Adrenal gland (tissue), 12 donors: ENCODE results near the gene UBR1. TPM values are rescaled to one million over a fixed set of nuclear protein-coding genes. Genes with fewer than 3 reads are reported as not detected.
"Not testable (repeated sequence)": the region's sequence is repeated elsewhere in the genome, so short reads cannot be mapped to it uniquely, and the experiment has no call there.

ENCODE experiments used
- DNase-seq, 7 donors: peaks; one replicate each; pipeline ENCODE4 v3.0.0-alpha.2; 2019 to 2020
- H3K27ac ChIP-seq, 5 donors: fragments of 200-600 bp; sonication (generic) in 4 of 5; 1 replicate in 3 of 5; 2 replicates in 2 of 5; pipeline versions ENCODE4 v1.5.1 to v1.8.0; 2016 to 2020; ENCODE audit warnings: mild to moderate bottlenecking in 1 of 5
- H3K27me3 ChIP-seq: fragments of 200-600 bp; 2 replicates; pipeline ENCODE4 v1.8.0; 2021
- H3K36me3 ChIP-seq, 2 donors: fragments of 200-600 bp; replicated peaks in 1 of 2; 1 replicate in 1 of 2; 2 replicates in 1 of 2; pipeline versions ENCODE4 v1.5.1 to v1.8.0; 2018 to 2022
- H3K4me1 ChIP-seq, 2 donors: fragments of 200-600 bp; replicated peaks in 1 of 2; 1 replicate in 1 of 2; 2 replicates in 1 of 2; pipeline versions ENCODE4 v1.5.1 to v1.8.0; 2018 to 2021
- H3K4me3 ChIP-seq, 4 donors: fragments of 200-600 bp; sonication (generic) in 3 of 4; one replicate each; pipeline ENCODE4 v1.5.1; 2016 to 2018
- H3K9me3 ChIP-seq, 3 donors: fragments of 200-600 bp; sonication (generic) in 1 of 3; replicated peaks in 1 of 3; 1 replicate in 2 of 3; 2 replicates in 1 of 3; pipeline versions ENCODE4 v1.5.1 to v1.8.0; 2016 to 2021
- POLR2A ChIP-seq, 2 donors: fragments of 450-650 bp; IDR thresholded peaks; one replicate each; pipeline ENCODE4 v1.6.1; 2017; ENCODE audit warnings: antibody characterized with exemption in 2 of 2, mild to moderate bottlenecking in 2 of 2, moderate library complexity in 1 of 2
- WGBS, 4 donors: extraction: QIAGEN DNeasy Blood & Tissue Kit in 2 of 4; methylation state at CpG; one replicate each; pipeline versions ENCODE4 v1.1.5 to v1.1.7; 2013 to 2017; 5-methylcytosine and 5-hydroxymethylcytosine counted together
- intact Hi-C, 2 donors: fragments of 100-400 bp; cut with DNase I; formaldehyde crosslinking; loops; one replicate each; pipeline versions ENCODE4 v1.14.1 to v1.15.0; 2022 to 2023
- polyA plus RNA-seq, 3 donors: library from polyadenylated mRNA; stranded (reverse); fragments of 200-250 nt in 2 of 3; fragments of 350-450 nt in 1 of 3; fragmentation: Illumina TruSeq in 1 of 3; extraction: RNeasy Lipid Tissue Mini Kit (QIAGEN cat#74804) in 1 of 3; gene quantifications; one replicate each; pipeline ENCODE4 v1.2.3, GENCODE V29; 2013 to 2014
- total RNA-seq, 9 donors: library from RNA; depleted of rRNA in 4 of 9; stranded (reverse); fragments of >200 nt in 4 of 9; fragments of 120-200 nt in 1 of 9; fragmentation: NEBNext Ultra II Directional in 1 of 9; extraction: Animal tissue kit (Norgen Biotek cat#: 25700) in 1 of 9; gene quantifications; one replicate each; pipeline versions ENCODE4 v1.1.0 to v1.2.4, GENCODE V29; 2013 to 2023
- TF ChIP-seq, protein P1 (sequence below), 6 experiments: fragments of 450-650 bp in 4 of 6; fragments of 200-600 bp in 2 of 6; sonication (generic) in 1 of 6; IDR thresholded peaks; 1 replicate in 5 of 6; 2 replicates in 1 of 6; pipeline versions ENCODE4 v1.5.1 to v1.8.0; 2016 to 2021; ENCODE audit warnings: antibody characterized with exemption in 6 of 6, mild to moderate bottlenecking in 2 of 6, moderate library complexity in 1 of 6
- donor health status: healthy with polysubstance abuse.
- donor health status: Bipolar disorder and iron deficiency.
- donor health status: DM: yes; HTN: yes; CAD: no.
- donor health status: DM: no; HTN: no; CAD: no.
- donor health status: DM: no; HTN: no; CAD: no.
- donor health status: DM: yes; HTN: yes; CAD: no.

UBR1 gene
- total and polyA plus RNA-seq, 12 donors, result 3.9 to 37.9 (median 21.6) TPM

DNA sequence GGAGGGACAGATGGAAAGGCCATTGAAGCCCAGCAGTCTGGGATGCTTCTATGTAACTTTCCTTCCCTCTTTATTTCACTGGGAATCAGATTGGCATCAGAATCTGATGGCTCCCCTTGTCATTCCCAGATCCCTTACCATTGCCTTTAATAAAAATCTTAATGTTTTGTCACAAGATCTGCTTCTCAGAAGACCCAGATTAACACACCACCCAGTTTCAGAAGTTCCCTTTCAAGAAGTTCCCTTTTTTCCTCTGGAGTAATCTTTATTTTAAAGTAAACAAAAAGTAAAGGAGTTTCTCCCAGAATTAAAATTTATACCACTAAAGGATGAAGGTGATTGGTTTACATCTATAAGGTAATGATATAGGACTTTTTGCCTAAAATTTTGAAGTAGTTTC is 76.4 kb downstream of the UBR1 start:
- no peak overlapping the region for H3K4me3 ChIP-seq
- intact Hi-C loops, result no loop called here
- peaks cover 0 to 33% of the 10 kb centered on the region in 2 donors for H3K36me3 ChIP-seq
- TF ChIP-seq, protein P1, sequence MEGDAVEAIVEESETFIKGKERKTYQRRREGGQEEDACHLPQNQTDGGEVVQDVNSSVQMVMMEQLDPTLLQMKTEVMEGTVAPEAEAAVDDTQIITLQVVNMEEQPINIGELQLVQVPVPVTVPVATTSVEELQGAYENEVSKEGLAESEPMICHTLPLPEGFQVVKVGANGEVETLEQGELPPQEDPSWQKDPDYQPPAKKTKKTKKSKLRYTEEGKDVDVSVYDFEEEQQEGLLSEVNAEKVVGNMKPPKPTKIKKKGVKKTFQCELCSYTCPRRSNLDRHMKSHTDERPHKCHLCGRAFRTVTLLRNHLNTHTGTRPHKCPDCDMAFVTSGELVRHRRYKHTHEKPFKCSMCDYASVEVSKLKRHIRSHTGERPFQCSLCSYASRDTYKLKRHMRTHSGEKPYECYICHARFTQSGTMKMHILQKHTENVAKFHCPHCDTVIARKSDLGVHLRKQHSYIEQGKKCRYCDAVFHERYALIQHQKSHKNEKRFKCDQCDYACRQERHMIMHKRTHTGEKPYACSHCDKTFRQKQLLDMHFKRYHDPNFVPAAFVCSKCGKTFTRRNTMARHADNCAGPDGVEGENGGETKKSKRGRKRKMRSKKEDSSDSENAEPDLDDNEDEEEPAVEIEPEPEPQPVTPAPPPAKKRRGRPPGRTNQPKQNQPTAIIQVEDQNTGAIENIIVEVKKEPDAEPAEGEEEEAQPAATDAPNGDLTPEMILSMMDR (IDR thresholded peaks at IDR 0.05), result no peak
- TF ChIP-seq POLR2A (IDR thresholded peaks at IDR 0.05), result no peak
- H3K4me1 ChIP-seq, result no peaks in the 10 kb centered on the region
- H3K9me3 ChIP-seq, result no peaks in the 10 kb centered on the region
- H3K27me3 ChIP-seq, result no peaks in the 10 kb centered on the region
- no peak overlapping the region for H3K27ac ChIP-seq
- no peak for DNase-seq

DNA sequence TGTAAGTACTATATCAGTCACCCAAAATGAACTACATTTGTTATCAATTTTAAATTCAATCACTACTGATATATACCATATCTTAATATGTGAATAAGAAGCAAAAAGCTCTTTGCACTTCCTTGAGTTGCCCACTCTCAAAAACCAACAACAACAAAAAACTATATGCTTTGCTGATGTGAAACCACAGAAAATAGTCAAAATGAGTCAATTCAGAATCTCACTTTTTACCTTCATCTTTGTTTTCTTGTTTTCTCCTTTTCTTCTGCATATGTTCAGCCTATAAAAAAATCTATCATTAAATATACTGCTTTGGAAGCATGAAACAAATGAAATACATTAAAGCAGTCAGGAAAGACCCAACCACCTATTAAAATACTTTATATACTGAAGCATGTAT is 80.7 kb downstream of the UBR1 start:
- H3K4me3 ChIP-seq, result no peak overlapping the region
- H3K36me3 ChIP-seq, result peaks cover 0 to 66% of the 10 kb centered on the region in 2 donors
- H3K9me3 ChIP-seq, result no peaks in the 10 kb centered on the region
- TF ChIP-seq POLR2A (IDR thresholded peaks at IDR 0.05), result no peak
- TF ChIP-seq, protein P1 (IDR thresholded peaks at IDR 0.05), result no peak
- intact Hi-C loops, result no loop called here
- H3K27ac ChIP-seq, result no peak overlapping the region
- no peak for DNase-seq
- no peaks in the 10 kb centered on the region for H3K4me1 ChIP-seq
- no peaks in the 10 kb centered on the region for H3K27me3 ChIP-seq

DNA sequence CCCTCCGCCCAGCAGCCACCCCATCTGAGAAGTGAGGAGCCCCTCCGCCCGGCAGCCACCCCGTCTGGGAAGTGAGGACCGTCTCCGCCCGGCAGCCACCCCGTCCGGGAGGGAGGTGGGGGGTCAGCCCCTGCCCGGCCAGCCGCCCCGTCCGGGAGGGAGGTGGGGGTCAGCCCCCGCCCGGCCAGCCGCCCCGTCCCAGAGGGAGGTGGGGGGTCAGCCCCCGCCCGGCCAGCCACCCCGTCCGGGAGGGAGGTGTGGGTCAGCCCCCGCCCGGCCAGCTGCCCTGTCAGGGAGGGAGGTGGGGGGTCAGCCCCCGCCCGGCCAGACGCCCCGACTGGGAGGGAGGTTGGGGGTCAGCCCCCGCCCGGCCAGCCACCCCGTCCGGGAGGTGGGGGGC is 91.2 kb downstream of the UBR1 start:
- DNase-seq, H3K27me3 ChIP-seq, H3K9me3 ChIP-seq, H3K27ac ChIP-seq, intact Hi-C loops, H3K4me1 ChIP-seq, H3K4me3 ChIP-seq: not testable (repeated sequence)
- peaks cover 0 to 33% of the 10 kb centered on the region in 2 donors for H3K36me3 ChIP-seq
- WGBS, 4 donors, result 94 to 97% (median 96%) methylated on average over 7 to 31 of the region's 31 CpGs; no CpG with 5 or more reads in 1 of the 4 donors

DNA sequence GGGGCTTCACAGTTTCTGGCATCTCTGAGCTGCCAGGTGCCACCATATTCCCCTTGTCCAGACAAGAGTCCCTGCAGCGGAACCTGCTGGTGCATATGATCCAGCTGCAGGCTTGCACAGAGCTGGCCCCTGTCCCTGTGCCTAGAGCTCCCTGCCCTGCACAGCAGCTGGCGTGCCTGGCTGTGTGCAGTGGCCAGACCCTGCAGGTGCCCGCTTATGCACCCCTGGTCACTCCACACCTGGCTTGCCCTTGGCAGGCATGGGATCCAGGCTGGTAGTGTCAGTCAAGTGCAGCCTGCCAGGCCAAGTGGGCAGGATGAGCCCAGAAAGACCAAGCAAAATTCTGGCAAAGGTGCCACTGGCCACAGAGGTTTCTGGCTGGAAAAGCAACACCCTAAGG is 96.6 kb downstream of the UBR1 start:
- TF ChIP-seq POLR2A (IDR thresholded peaks at IDR 0.05), result no peak
- TF ChIP-seq, protein P1 (IDR thresholded peaks at IDR 0.05), result no peak

DNA sequence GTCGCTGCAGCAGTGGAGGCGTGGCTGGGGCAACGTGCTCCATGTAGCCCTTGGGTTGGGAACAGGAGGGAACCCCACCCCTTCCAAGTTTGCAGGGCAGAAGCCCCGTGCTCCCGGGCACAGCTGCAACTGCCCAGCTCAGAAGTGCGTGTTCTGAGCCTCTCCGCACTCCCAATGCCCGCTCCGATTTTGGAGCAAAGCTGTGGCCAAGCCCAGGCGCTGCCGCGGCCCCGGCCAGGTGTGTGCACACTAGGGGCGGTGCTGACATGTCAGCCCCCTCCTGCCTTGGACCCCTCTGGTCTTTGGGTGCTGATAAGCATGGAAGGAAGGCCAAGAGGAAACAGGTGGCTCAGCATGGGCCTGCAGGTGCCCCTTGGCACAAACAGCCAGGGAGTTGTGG is 97.7 kb downstream of the UBR1 start:
- no peak overlapping the region for H3K4me3 ChIP-seq
- no peaks in the 10 kb centered on the region for H3K9me3 ChIP-seq
- TF ChIP-seq POLR2A (IDR thresholded peaks at IDR 0.05), result no peak
- TF ChIP-seq, protein P1 (IDR thresholded peaks at IDR 0.05), result no peak
- peaks cover 0 to 42% of the 10 kb centered on the region in 2 donors for H3K36me3 ChIP-seq
- no peak overlapping the region for H3K27ac ChIP-seq
- no peak for DNase-seq
- H3K4me1 ChIP-seq, result no peaks in the 10 kb centered on the region
- no peaks in the 10 kb centered on the region for H3K27me3 ChIP-seq
- 96 to 97% (median 97%) methylated on average over 11 to 14 of the region's 14 CpGs for WGBS, 4 donors
- intact Hi-C loops, result no loop called here

More for the DNA sequence above, 96.6 kb downstream of the UBR1 start:
- no peak for DNase-seq
- Histone ChIP-seq H3K4me3 (no peak overlapping the region), H3K9me3 (no peaks in the 10 kb centered on the region), H3K36me3 (peaks cover 0 to 35% of the 10 kb centered on the region in 2 donors), H3K27me3 (no peaks in the 10 kb centered on the region), H3K4me1 (no peaks in the 10 kb centered on the region), H3K27ac (no peak overlapping the region)
- intact Hi-C loops, result no loop called here
- 96 to 100% (median 100%) methylated on average over 2 to 3 of the region's 3 CpGs; no CpG with 5 or more reads in 1 of the 4 donors for WGBS, 4 donors
